Measurements from ENCODE around the gene TRIM74. TPM values are rescaled to one million over a fixed set of nuclear protein-coding genes. Genes with fewer than 3 reads are reported as not detected.
"Not testable (repeated sequence)": the region's sequence is repeated elsewhere in the genome, so short reads cannot be mapped to it uniquely, and the experiment has no call there.

TRIM74 gene
- under 1 TPM in 2 of 3 donors, not detected in 1; 0.38 to 0.79 TPM for total RNA-seq

DNA sequence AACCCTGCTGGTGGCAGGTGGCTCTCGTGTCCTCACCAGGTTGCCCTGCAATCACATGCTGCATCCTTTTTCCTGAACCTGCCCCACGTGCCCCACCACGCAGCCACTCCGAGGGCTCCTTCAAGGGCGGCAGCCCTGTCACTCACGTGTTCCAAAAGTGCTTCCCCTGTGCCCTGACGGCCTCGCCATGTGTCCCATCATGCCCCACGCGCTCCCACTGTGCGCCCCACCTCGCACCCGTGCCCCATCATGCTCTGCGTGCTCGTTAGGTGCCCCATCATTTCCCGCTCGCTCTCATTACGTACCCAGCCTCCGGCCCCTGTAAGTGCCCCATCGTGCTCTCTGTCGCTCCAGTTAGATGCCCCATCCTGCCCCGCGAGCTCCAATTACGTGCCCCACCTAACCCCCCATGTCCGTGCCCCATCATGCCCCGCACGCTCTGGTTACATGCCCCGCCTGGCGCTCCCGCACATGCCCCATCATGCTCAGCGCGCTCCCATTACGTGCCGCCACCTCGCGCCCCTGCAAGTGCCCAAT lies at the start of gene TRIM74:
Gene TRIM74 (minus strand): TSS at position 487 of the 537 bp plus-strand sequence. CDS start 3,309 bp downstream, outside the sequence.
- not testable (repeated sequence) for ATAC-seq; H3K36me3 Mint-ChIP-seq (ENCODE audit: insufficient read depth); H3K4me3 Mint-ChIP-seq; DNase-seq; H3K4me1 Mint-ChIP-seq (ENCODE audit: low read depth); H3K9me3 Mint-ChIP-seq; H3K27me3 Mint-ChIP-seq (ENCODE audit: low read depth)

GRCh38 chr7:73006491-73006890 lies 37.2 kb upstream of the TRIM74 start:
- H3K9me3 Mint-ChIP-seq; ATAC-seq; DNase-seq; H3K27me3 Mint-ChIP-seq (ENCODE audit: low read depth); H3K36me3 Mint-ChIP-seq (ENCODE audit: insufficient read depth); H3K4me1 Mint-ChIP-seq (ENCODE audit: low read depth): not testable (repeated sequence)
- H3K4me3 Mint-ChIP-seq, result peak overlapping the region; percentile 58

GRCh38 chr7:73005693-73006447 lies 36.6 kb upstream of the TRIM74 start:
- not testable (repeated sequence) for H3K4me1 Mint-ChIP-seq (ENCODE audit: low read depth); H3K9me3 Mint-ChIP-seq; H3K36me3 Mint-ChIP-seq (ENCODE audit: insufficient read depth); H3K27me3 Mint-ChIP-seq (ENCODE audit: low read depth)
- DNase-seq, result peak; percentile 82
- peak overlapping the region; percentile 90 for H3K4me3 Mint-ChIP-seq
- peak; percentile 86 to 88 for ATAC-seq

DNA sequence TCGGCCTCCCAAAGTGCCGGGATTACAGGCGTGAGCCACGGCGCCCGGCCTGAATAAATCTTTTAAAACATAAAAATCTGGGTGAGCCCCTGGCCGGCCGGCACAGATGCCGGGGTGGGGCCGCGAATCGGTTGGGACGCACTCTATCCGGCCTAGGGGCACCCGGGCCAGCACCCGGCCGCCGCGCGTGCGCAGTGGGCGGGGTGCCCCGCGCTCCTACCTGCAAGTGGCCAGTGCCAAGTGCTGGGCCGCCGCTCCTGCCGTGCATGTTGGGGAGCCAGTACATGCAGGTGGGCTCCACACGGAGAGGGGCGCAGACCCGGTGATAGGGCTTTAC lies 36.1 kb upstream of the TRIM74 start:
- peak overlapping the region; percentile 90 for H3K4me3 Mint-ChIP-seq
- DNase-seq (peak; percentile 53), ATAC-seq (peak; percentile 83 to 89)
- H3K4me1 Mint-ChIP-seq (ENCODE audit: low read depth); H3K36me3 Mint-ChIP-seq (ENCODE audit: insufficient read depth); H3K9me3 Mint-ChIP-seq; H3K27me3 Mint-ChIP-seq (ENCODE audit: low read depth): not testable (repeated sequence)

GRCh38 chr7:72997887-72998468 lies 28.7 kb upstream of the TRIM74 start:
- DNase-seq; H3K27me3 Mint-ChIP-seq (ENCODE audit: low read depth); H3K36me3 Mint-ChIP-seq (ENCODE audit: insufficient read depth); H3K4me3 Mint-ChIP-seq; H3K4me1 Mint-ChIP-seq (ENCODE audit: low read depth); ATAC-seq; H3K9me3 Mint-ChIP-seq: not testable (repeated sequence)

DNA sequence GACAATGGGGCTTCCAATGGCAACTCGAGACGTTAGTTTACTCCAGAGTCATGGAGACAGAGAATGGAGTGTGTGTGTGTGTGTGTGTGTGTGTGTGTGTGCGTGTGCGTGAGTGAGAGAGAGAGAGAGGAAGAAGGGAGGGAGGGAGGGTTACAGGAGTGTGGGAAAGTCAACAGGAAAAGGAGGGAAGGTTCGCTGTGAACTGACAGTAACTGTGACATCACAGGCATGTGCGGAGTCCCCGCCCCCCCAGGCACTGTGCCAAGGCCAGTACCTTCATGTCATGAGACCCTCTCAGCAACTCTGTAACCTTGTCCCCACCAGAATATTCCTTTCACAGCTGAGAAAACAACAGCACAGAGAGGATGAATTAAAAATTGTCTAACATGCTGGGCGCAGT lies 28.2 kb upstream of the TRIM74 start:
- not testable (repeated sequence) for H3K4me3 Mint-ChIP-seq; H3K9me3 Mint-ChIP-seq; DNase-seq; ATAC-seq; H3K36me3 Mint-ChIP-seq (ENCODE audit: insufficient read depth); H3K4me1 Mint-ChIP-seq (ENCODE audit: low read depth); H3K27me3 Mint-ChIP-seq (ENCODE audit: low read depth)

DNA sequence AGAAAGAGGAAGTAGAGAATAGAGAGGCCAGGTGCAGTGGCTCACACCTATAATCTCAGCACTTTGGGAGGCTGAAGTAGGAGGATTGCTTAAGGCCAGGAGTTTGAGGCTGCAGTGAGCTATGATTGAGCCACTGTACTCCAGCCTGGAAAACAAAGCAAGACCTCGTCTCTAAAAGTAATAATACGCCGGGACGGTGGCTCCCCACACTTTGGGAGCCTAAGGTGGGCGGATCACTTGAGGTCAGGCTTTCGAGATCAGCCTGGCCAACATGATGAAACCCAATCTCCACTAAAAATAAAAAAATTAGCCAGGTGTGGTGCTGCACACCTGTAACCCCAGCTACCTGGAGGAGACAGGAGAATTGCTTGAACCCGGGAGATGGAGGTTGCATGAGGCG lies 26.2 kb upstream of the TRIM74 start:
- ATAC-seq; H3K9me3 Mint-ChIP-seq; H3K27me3 Mint-ChIP-seq (ENCODE audit: low read depth); H3K4me3 Mint-ChIP-seq; H3K4me1 Mint-ChIP-seq (ENCODE audit: low read depth); DNase-seq; H3K36me3 Mint-ChIP-seq (ENCODE audit: insufficient read depth): not testable (repeated sequence)

DNA sequence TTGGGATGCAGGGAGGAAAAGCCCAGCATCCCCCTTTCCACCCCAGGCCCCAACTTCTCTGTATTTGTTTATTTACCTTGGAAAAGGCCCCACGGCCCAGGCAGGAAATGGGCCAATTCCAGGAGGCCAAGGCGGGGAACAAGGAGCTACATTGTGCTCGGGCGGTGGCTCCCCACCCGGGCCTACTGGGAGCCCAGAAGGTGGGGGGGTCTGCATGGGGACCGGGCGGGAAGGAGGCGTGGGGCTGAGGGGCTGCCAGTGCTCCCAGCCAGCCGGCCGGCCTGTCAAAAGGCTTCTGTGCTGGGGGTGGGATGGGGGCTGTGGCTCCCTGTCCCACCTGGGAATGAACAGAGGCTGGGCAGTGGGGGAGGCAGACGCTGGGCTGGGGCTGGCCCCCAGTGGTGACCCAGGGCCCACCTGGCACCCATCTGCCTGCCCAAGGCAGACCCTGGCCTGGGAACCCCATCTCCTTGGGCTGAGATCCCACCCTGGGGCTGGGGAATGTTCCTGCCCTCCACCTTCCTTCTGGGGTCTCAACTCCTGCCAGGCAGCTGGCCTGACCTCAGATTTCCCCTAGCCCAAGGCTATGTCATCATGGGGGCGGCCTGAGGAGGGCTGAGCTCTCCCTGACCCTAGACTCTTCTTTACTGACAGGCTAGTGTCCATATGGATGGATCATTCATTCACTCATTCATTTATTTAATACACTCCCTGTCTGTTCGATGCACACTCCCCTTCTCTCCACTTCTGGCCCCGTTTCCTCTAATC lies 21.1 kb upstream of the TRIM74 start:
- not testable (repeated sequence) for H3K4me3 Mint-ChIP-seq; DNase-seq; H3K36me3 Mint-ChIP-seq (ENCODE audit: insufficient read depth); H3K27me3 Mint-ChIP-seq (ENCODE audit: low read depth); H3K9me3 Mint-ChIP-seq; H3K4me1 Mint-ChIP-seq (ENCODE audit: low read depth)
- peak in 1 of 2 donors; percentile 21 for ATAC-seq

DNA sequence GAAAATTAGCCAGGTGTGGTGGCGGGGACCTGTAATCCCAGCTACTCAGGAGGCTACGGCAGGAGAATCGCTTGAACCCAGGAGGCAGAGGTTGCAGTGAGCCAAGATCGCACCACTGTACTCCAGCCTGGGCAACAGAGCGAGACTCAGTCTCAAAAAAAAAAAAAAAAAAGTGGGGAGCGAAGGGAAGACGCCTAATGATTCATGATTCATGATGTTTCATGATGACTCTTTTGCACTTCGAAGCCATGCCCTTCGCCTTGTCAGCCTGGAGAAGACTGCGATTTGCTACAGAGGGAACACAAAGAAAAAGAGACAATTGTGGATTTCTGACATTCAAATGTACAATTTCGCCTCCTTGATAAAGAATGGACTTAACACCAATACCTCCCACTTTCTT lies 12.8 kb upstream of the TRIM74 start:
- H3K4me3 Mint-ChIP-seq; H3K36me3 Mint-ChIP-seq (ENCODE audit: insufficient read depth); H3K9me3 Mint-ChIP-seq; H3K27me3 Mint-ChIP-seq (ENCODE audit: low read depth); ATAC-seq; H3K4me1 Mint-ChIP-seq (ENCODE audit: low read depth); DNase-seq: not testable (repeated sequence)

- H3K9me3 Mint-ChIP-seq; H3K4me1 Mint-ChIP-seq (ENCODE audit: low read depth); H3K27me3 Mint-ChIP-seq (ENCODE audit: low read depth); DNase-seq; H3K4me3 Mint-ChIP-seq; ATAC-seq; H3K36me3 Mint-ChIP-seq (ENCODE audit: insufficient read depth): not testable (repeated sequence)
Observed at GRCh38 chr7:72980382-72980781, 11.1 kb upstream of the TRIM74 start.

DNA sequence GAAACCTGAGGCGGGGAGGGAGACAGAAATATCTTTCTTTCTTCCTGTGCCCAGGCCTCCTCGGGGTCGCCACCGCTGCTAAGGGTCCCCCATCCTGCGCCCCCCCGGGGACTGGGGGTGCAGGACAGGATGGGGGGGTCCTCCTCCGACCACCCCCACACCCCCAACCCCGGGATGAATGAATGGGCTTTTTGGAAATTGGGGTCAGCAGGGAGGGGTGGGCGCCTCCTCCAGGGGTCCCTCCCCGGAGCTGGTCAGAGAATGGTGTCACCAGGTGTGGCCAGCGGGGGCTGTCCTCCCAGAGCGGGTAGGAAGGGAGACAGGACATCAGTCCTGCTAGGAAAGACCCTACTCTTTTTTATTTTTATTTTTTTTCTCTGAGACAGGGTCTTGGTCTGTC lies 7.2 kb upstream of the TRIM74 start:
- not testable (repeated sequence) for H3K27me3 Mint-ChIP-seq (ENCODE audit: low read depth); H3K4me1 Mint-ChIP-seq (ENCODE audit: low read depth); H3K36me3 Mint-ChIP-seq (ENCODE audit: insufficient read depth); DNase-seq; ATAC-seq; H3K9me3 Mint-ChIP-seq; H3K4me3 Mint-ChIP-seq

GRCh38 chr7:72975656-72976286 lies 6.5 kb upstream of the TRIM74 start:
- H3K27me3 Mint-ChIP-seq (ENCODE audit: low read depth); H3K4me3 Mint-ChIP-seq; DNase-seq; H3K36me3 Mint-ChIP-seq (ENCODE audit: insufficient read depth); ATAC-seq; H3K9me3 Mint-ChIP-seq; H3K4me1 Mint-ChIP-seq (ENCODE audit: low read depth): not testable (repeated sequence)

DNA sequence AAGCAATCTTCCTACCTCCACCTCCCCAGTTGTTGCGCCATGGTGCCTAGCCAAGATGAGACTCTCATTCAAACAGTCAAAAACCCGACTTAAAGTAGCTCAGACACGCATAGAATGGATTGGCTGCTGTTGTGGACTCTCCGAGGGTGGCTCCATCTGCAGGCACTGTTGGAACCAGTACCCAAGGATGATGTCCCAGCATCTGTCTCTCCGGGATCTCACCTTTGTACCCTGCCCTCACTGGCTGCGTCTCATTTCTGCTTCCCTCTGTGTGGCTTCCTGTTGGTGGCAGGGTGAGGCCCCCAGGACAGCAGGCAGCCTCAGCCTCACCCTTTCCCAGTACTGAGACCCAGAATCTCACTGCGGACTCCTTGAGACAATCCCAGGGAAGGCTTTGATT lies 5.5 kb upstream of the TRIM74 start:
- not testable (repeated sequence) for DNase-seq; H3K36me3 Mint-ChIP-seq (ENCODE audit: insufficient read depth); H3K27me3 Mint-ChIP-seq (ENCODE audit: low read depth); H3K4me1 Mint-ChIP-seq (ENCODE audit: low read depth); H3K9me3 Mint-ChIP-seq; H3K4me3 Mint-ChIP-seq; ATAC-seq

DNA sequence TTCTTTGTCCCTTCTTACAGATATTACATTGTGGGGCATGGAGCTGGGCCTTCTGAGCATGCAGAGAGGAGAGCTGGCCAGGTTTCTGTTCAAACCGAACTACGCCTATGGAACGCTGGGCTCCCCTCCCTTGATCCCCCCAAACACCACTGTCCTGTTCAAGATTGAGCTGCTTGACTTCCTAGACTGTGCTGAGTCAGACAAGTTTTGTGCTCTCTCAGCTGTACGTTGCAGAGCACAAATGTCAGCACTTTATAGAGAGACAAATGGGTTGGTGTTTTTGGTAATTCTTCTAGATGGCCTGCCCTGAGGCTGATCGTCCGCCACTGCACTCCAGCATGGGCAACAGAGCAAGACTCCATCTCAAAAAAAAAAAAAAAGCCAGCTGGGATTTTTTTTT lies 2.2 kb upstream of the TRIM74 start:
- ATAC-seq; H3K36me3 Mint-ChIP-seq (ENCODE audit: insufficient read depth); H3K27me3 Mint-ChIP-seq (ENCODE audit: low read depth); H3K4me3 Mint-ChIP-seq; H3K4me1 Mint-ChIP-seq (ENCODE audit: low read depth); DNase-seq; H3K9me3 Mint-ChIP-seq: not testable (repeated sequence)
